ENCODE data around the gene SCUBE1. TPM values are rescaled to one million over a fixed set of nuclear protein-coding genes. Genes with fewer than 3 reads are reported as not detected.

Gene SCUBE1
- total and polyA plus RNA-seq, 8 donors, result 0.31 to 8.0 (median 1.8) TPM

DNA sequence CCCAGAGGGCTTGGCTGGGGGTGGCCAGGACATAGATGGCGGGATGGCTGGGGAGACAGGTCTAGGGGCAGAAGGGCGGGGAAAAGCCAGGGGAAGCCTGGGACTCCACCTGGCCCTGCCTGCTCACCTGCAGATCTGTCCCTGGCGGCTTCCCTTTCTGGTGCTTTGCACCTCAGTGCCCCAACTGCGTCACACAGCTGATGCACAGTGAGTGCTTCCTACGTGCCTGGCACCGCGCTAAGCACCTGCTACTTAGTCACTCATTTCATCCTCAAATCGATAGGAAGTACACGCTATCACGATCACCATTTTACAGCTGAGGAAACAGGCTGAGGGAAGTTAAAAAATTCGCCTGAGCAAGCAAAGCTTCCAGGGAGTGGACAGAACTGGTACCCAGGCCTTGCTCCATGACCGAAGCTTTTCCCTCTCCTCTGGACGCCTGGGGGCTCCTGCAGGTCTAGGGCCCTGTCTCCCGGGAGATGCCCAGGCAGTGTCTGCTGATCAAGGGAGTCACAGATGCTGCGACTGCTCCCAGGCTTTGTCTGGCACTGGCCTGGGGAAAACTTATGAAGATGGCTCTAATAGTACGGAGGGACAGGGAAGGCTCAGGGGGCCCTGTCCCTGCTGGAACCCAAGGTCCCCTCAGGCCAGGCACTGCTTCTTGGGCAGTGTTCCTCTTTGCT, 93.2 kb downstream of the SCUBE1 start:
- Histone ChIP-seq H3K36me3 (no peaks in the 10 kb centered on the region), H3K27ac (no peak overlapping the region), H3K9me3 (no peaks in the 10 kb centered on the region), H3K4me3 (no peak overlapping the region), H3K27me3 (no peaks in the 10 kb centered on the region), H3K4me1 (no peaks in the 10 kb centered on the region)
- TF ChIP-seq POLR2A (IDR thresholded peaks at IDR 0.05) (no peak), EP300 (IDR thresholded peaks at IDR 0.05) (no peak), POLR2AphosphoS5 (IDR thresholded peaks at IDR 0.05) (no peak)
- TF ChIP-seq, protein P1, sequence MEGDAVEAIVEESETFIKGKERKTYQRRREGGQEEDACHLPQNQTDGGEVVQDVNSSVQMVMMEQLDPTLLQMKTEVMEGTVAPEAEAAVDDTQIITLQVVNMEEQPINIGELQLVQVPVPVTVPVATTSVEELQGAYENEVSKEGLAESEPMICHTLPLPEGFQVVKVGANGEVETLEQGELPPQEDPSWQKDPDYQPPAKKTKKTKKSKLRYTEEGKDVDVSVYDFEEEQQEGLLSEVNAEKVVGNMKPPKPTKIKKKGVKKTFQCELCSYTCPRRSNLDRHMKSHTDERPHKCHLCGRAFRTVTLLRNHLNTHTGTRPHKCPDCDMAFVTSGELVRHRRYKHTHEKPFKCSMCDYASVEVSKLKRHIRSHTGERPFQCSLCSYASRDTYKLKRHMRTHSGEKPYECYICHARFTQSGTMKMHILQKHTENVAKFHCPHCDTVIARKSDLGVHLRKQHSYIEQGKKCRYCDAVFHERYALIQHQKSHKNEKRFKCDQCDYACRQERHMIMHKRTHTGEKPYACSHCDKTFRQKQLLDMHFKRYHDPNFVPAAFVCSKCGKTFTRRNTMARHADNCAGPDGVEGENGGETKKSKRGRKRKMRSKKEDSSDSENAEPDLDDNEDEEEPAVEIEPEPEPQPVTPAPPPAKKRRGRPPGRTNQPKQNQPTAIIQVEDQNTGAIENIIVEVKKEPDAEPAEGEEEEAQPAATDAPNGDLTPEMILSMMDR (IDR thresholded peaks at IDR 0.05), result no peak
- intact Hi-C loops (cut with DNase I; ENCODE audit: low total_unique reads), result no loop called here
- 80 to 89% (median 88%) methylated on average over 16 of the region's 16 CpGs for WGBS, 5 donors
- no peak for DNase-seq

DNA sequence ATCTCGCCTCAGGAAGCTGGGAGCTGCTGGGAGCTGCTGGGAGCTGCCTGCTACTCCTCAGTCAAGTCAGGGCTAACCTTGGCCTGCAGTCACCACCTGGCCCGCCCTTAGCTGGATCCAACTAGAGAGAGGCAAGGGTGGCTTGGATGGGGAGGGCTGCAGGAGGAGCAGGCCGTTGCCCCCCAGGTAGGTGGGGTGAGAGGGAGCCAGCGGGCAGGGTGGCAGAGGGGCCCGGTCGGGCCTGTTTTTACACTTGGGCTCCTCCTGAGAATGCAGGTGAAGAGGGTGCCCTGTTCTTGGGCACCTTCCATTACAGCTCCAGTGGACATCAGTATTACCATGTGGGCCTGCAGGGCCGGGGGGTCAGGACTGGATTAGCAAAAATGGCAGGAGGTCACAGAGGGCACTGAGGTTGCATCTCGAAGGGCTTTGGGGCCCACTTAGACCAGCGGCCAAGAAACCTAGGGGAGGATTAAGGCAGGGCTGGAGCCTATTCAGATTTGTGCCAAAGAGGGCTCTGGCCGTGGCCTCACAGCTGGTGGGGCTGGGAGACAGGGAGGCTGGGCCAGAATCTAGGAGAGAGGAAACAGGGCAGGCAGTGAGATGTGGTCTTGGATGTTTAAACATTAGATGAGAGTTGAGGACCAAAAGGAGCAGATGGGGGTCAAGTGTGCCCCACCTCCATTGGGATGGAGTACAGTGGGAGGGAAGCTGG, 95.5 kb downstream of the SCUBE1 start:
- Histone ChIP-seq H3K9me3 (no peaks in the 10 kb centered on the region), H3K4me3 (no peak overlapping the region), H3K27ac (no peak overlapping the region), H3K4me1 (no peaks in the 10 kb centered on the region), H3K27me3 (no peaks in the 10 kb centered on the region), H3K36me3 (no peaks in the 10 kb centered on the region)
- intact Hi-C loops (cut with DNase I; ENCODE audit: low total_unique reads), result no loop called here
- no peak for DNase-seq
- WGBS, 5 donors, result 71 to 86% (median 83%) methylated on average over 5 to 10 of the region's 10 CpGs
- TF ChIP-seq POLR2A (IDR thresholded peaks at IDR 0.05) (no peak), EP300 (IDR thresholded peaks at IDR 0.05) (no peak), POLR2AphosphoS5 (IDR thresholded peaks at IDR 0.05) (no peak)
- TF ChIP-seq, protein P1 (IDR thresholded peaks at IDR 0.05), result no peak

DNA sequence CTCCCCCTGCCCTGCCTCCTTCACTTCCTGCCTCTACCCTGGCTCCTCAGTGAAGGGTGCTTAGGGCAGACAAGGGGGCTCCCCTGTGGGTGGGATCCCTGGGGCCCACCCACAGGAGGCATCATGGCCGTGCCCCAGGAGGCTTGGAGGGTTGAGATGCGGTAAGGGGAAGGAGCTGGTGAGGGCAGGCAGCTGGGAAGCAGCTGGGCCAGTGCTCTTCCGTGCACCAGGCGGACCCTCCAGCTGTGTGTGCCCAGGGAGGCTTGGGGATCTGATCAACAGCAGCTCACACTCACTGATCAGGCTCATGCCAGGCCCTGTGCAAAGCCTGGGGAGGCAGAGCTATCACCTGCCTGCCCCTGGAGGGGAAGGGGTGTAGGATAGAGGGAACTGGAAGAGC, 97.0 kb downstream of the SCUBE1 start:
- Histone ChIP-seq H3K36me3 (no peaks in the 10 kb centered on the region), H3K27ac (no peak overlapping the region), H3K4me3 (no peak overlapping the region), H3K27me3 (no peaks in the 10 kb centered on the region), H3K4me1 (peaks cover 0 to 2% (median 0%) of the 10 kb centered on the region in 4 donors), H3K9me3 (no peaks in the 10 kb centered on the region)
- no peak for DNase-seq
- no peak for TF ChIP-seq EP300 (IDR thresholded peaks at IDR 0.05)
- no peak for TF ChIP-seq POLR2A (IDR thresholded peaks at IDR 0.05)
- TF ChIP-seq, protein P1 (IDR thresholded peaks at IDR 0.05), result no peak
- TF ChIP-seq POLR2AphosphoS5 (IDR thresholded peaks at IDR 0.05), result no peak
- intact Hi-C loops (cut with DNase I; ENCODE audit: low total_unique reads), result no loop called here
- WGBS, 5 donors, result 62 to 95% (median 82%) methylated on average over 2 to 4 of the region's 4 CpGs

DNA sequence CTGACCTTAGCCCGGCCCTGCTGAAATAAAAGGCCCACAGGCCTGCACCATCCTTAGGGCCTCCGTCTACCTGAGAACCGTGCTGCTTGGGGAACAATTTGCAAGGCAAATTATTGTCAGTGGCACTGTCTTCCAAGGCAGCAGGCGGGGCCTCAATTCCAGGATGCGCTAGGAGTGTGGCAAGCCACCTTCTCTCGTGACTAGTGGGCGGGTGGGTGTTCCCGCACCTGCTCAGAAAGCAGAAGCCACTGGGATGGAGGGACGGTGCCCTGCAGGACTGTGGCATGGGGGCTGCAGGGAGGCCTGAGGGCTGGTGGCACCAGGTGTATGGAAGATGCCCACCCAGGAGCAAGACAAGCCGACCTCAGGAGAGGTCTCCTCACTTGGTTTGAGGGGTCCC, 97.5 kb downstream of the SCUBE1 start:
- H3K27me3 ChIP-seq, result peaks cover 0 to 2% (median 0%) of the 10 kb centered on the region in 3 donors
- no peak for DNase-seq
- no peak for TF ChIP-seq EP300 (IDR thresholded peaks at IDR 0.05)
- TF ChIP-seq, protein P1 (IDR thresholded peaks at IDR 0.05), result no peak
- no peak overlapping the region for H3K27ac ChIP-seq
- no peaks in the 10 kb centered on the region for H3K9me3 ChIP-seq
- intact Hi-C loops (cut with DNase I; ENCODE audit: low total_unique reads), result no loop called here
- WGBS, 5 donors, result 83 to 96% (median 87%) methylated on average over 7 to 10 of the region's 10 CpGs
- no peak overlapping the region for H3K4me3 ChIP-seq
- peaks cover 0 to 4% (median 0%) of the 10 kb centered on the region in 4 donors for H3K4me1 ChIP-seq
- H3K36me3 ChIP-seq, result no peaks in the 10 kb centered on the region
